ENCODE data around the gene LTB. TPM values are rescaled to one million over a fixed set of nuclear protein-coding genes. Genes with fewer than 3 reads are reported as not detected.

The LTB gene
- total and polyA plus RNA-seq, 9 of the 15 experiments (the other 6 are each of a cell fraction or from before 2014, with no cell fraction given) = 0.07 to 0.51 TPM; not detected in 7

DNA sequence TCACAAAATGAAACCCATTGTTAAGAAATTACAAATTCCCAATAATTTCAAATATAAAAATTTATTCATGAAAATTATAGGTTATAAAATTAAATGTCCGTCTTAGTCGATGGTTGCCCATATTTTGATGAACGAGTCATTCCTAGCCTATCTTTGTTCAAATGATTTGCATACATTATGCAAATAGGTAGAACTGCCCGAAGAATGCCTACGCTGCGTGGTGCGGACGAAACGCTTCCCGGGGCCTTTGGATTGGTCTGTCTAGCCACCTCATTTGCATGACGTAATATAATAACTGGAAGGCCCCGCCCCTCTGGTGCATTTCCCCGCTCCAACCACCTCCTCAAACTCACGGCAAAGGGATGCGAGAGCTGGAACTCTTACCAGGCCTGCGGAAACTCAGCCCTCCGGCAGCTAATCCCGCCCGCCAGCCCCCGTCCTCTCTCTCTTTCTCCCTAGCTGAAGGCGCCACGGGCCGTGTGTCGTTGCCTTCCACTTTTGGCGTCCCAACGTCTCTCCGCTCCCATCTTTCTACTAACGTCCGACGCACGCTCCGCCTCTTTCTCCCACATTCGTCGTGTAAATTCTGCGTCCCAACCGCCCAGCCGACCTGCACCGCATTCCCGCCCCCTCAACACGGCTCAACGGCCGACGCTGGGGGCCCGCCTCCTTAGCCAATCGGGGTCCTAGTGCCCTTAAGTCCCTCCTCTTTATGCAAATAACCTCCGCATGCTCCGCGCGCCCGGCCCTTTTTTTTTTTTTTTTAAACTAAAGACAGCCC, 37.8 kb upstream of the LTB start (continued):
- TF ChIP-seq CBX8 (IDR thresholded peaks at IDR 0.05; ENCODE audit: borderline replicate concordance, extremely low read depth, low read depth, low read length, poor library complexity, severe bottlenecking) = no peak
- TF ChIP-seq, protein P1, sequence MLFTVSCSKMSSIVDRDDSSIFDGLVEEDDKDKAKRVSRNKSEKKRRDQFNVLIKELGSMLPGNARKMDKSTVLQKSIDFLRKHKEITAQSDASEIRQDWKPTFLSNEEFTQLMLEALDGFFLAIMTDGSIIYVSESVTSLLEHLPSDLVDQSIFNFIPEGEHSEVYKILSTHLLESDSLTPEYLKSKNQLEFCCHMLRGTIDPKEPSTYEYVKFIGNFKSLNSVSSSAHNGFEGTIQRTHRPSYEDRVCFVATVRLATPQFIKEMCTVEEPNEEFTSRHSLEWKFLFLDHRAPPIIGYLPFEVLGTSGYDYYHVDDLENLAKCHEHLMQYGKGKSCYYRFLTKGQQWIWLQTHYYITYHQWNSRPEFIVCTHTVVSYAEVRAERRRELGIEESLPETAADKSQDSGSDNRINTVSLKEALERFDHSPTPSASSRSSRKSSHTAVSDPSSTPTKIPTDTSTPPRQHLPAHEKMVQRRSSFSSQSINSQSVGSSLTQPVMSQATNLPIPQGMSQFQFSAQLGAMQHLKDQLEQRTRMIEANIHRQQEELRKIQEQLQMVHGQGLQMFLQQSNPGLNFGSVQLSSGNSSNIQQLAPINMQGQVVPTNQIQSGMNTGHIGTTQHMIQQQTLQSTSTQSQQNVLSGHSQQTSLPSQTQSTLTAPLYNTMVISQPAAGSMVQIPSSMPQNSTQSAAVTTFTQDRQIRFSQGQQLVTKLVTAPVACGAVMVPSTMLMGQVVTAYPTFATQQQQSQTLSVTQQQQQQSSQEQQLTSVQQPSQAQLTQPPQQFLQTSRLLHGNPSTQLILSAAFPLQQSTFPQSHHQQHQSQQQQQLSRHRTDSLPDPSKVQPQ (CRISPR knock-in tag; IDR thresholded peaks at IDR 0.05; ENCODE audit: borderline replicate concordance) = 0 out of 2 replicates have a peak, but pooled peaks have one; percentile 43
- 0 out of 2 replicates have a peak, but pooled peaks have one; percentile 43 for TF ChIP-seq ZNF57 (CRISPR knock-in tag; IDR thresholded peaks at IDR 0.05)
- peak; percentile 71 for TF ChIP-seq KHSRP (IDR thresholded peaks at IDR 0.05)
- TF ChIP-seq, protein P2, sequence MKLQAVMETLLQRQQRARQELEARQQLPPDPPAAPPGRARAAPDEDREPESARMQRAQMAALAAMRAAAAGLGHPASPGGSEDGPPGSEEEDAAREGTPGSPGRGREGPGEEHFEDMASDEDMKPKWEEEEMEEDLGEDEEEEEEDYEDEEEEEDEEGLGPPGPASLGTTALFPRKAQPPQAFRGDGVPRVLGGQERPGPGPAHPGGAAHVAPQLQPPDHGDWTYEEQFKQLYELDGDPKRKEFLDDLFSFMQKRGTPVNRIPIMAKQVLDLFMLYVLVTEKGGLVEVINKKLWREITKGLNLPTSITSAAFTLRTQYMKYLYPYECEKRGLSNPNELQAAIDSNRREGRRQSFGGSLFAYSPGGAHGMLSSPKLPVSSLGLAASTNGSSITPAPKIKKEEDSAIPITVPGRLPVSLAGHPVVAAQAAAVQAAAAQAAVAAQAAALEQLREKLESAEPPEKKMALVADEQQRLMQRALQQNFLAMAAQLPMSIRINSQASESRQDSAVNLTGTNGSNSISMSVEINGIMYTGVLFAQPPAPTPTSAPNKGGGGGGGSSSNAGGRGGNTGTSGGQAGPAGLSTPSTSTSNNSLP (IDR thresholded peaks at IDR 0.05; ENCODE audit: borderline replicate concordance, low read depth, low read length) = no peak
- 0 out of 2 replicates have a peak, but pooled peaks have one; percentile 29 for TF ChIP-seq DMBX1 (CRISPR knock-in tag; IDR thresholded peaks at IDR 0.05; ENCODE audit: borderline replicate concordance)
- TF ChIP-seq SMAD1 (IDR thresholded peaks at IDR 0.05; ENCODE audit: low read depth, low read length, partially characterized antibody) = peak; percentile 90
- no peak for TF ChIP-seq ZNF644 (tag; IDR thresholded peaks at IDR 0.05; ENCODE audit: low read depth)
- no peak for TF ChIP-seq SIRT6 (IDR thresholded peaks at IDR 0.05; ENCODE audit: low read depth, low read length)
- peak; percentile 56; the same call in 1 of the 2 replicates for TF ChIP-seq GTF2E2 (tag; IDR thresholded peaks at IDR 0.05)
- TF ChIP-seq IFI16 (CRISPR knock-in tag; IDR thresholded peaks at IDR 0.05) = no peak
- no peak for TF ChIP-seq ZNF217 (CRISPR knock-in tag; IDR thresholded peaks at IDR 0.05)
- no peak for TF ChIP-seq ZNF518B (CRISPR knock-in tag; IDR thresholded peaks at IDR 0.05)
- TF ChIP-seq CAMTA2 (CRISPR knock-in tag; conservative IDR thresholded peaks at IDR 0.05) = 0 out of 2 replicates have a peak, but pooled peaks have one; percentile 25
- no peak for TF ChIP-seq NR3C1 (CRISPR knock-in tag; IDR thresholded peaks at IDR 0.05)
- TF ChIP-seq NFIC (IDR thresholded peaks at IDR 0.05) = peak; percentile 66

Data from K562 (cell line).